Fibroblast of the aortic adventitia (primary cell): ENCODE measurements around the gene DUSP28. TPM values are rescaled to one million over a fixed set of nuclear protein-coding genes. Genes with fewer than 3 reads are reported as not detected.

ENCODE experiments used
- DNase-seq: peaks from one replicate; pipeline ENCODE4 v3.0.0-alpha.2; 2010; ENCODE audit warnings: low read depth
- H3K4me3 ChIP-seq: 2 replicates; pipeline ENCODE4 v1.5.1; 2011; ENCODE audit warnings: low read depth, mild to moderate bottlenecking, control low read depth, low read length, moderate library complexity
- total RNA-seq: library from RNA; depleted of rRNA; stranded (reverse); fragments of >200 nt; gene quantifications from 2 replicates; pipeline ENCODE4 v1.2.3, GENCODE V29; 2012; ENCODE audit warnings: low replicate concordance
- TF ChIP-seq, protein P1 (sequence below): IDR thresholded peaks from 2 replicates; pipeline ENCODE4 v1.5.1; 2011; ENCODE audit warnings: mild to moderate bottlenecking, low read length, control low read depth, inconsistent platforms; ENCODE audit not compliant: insufficient read depth

Gene DUSP28
- total RNA-seq, 1 donor = 3.6 TPM

DNA sequence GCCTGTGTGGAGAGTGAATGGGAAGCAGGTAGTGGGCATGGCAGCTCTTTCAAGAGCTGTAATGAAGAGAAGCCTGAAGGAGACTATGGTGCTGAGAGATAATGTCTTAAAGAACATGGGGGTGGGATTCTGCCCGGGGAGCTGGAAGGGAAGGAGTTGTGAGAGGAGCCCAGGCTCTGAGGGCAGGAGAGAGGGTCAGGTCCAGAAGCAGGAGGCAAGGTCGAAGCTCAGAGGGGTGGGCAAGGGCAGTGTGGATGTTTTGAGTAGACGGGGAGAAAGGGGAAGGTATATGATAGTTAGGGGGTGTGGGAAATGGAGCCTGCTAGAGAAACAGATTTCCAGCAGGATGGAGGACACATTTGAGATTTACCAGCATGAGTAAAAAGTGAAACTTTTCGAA is 28.5 kb downstream of the DUSP28 start:
- DNase-seq = no peak
- TF ChIP-seq, protein P1, sequence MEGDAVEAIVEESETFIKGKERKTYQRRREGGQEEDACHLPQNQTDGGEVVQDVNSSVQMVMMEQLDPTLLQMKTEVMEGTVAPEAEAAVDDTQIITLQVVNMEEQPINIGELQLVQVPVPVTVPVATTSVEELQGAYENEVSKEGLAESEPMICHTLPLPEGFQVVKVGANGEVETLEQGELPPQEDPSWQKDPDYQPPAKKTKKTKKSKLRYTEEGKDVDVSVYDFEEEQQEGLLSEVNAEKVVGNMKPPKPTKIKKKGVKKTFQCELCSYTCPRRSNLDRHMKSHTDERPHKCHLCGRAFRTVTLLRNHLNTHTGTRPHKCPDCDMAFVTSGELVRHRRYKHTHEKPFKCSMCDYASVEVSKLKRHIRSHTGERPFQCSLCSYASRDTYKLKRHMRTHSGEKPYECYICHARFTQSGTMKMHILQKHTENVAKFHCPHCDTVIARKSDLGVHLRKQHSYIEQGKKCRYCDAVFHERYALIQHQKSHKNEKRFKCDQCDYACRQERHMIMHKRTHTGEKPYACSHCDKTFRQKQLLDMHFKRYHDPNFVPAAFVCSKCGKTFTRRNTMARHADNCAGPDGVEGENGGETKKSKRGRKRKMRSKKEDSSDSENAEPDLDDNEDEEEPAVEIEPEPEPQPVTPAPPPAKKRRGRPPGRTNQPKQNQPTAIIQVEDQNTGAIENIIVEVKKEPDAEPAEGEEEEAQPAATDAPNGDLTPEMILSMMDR = no peak
- H3K4me3 ChIP-seq = no peak overlapping the region

DNA sequence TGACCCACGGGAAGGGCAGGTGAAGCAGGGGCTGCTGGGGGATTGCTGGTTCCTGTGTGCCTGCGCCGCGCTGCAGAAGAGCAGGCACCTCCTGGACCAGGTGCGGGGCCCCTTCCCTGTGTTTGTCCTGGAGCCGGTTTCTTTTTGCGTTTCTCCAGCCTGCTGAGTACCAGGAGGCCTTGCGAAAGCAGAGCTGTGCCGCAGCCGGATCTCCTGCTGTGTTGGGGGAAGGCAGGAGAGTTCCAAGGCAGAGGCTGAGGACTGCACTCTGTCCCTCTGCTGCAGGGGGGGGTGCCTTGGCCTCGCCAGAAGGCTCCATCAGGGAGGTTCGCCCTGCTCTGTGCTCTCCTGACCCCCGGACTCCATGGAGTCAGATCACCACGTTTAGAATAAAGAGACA is 29.2 kb downstream of the DUSP28 start:
- DNase-seq = no peak
- no peak overlapping the region for H3K4me3 ChIP-seq
- TF ChIP-seq, protein P1 = no peak

DNA sequence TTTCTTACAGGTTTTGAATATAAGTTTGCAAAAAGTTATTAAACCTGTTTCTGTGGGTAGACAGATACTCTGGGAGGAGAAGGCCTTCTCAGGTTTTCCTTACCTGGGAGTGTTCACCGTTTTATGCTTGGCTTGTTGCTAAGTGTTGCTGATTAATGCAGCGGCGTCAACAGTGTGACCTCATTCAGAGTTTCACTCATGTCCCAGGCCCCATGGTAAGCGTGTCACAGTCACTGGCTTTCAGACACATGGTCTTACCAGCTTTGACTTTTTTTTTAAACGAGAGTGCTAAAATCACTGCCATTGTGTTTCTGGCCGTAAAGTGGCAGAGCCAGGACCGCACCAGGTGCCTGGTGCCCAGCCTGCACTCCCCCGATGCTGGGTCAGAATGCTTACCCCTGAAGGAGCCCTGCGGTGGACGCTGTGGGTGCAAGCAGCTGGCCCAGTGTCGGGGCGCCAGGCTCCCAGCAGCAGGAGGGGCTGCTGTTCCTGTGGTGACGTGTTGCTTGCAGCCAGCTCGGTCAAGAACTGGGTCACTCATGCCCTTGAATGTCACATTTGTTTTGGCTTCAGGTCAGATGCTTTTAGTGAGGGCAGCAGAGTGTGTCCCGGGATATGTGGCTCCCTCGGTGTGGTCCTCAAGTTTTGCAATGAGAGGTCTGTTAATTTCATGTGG is 29.8 kb downstream of the DUSP28 start:
- TF ChIP-seq, protein P1 = no peak
- DNase-seq = no peak
- no peak overlapping the region for H3K4me3 ChIP-seq

DNA sequence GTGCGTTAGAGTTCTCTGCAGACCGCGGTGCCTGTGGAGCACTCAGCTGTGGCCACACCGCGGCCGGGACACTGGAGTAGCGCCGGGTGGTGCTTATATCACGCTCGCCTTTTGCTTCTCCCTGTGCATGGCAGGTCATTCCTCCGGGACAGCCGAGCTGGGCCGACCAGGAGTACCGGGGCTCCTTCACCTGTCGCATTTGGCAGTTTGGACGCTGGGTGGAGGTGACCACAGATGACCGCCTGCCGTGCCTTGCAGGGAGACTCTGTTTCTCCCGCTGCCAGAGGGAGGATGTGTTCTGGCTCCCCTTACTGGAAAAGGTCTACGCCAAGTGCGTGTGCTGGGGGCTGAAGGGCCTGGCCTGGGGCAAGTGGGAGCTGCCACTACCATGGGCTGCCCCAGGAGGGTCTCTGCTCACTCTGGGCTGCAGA is 30.5 kb downstream of the DUSP28 start:
- TF ChIP-seq, protein P1 = no peak
- DNase-seq = no peak
- no peak overlapping the region for H3K4me3 ChIP-seq

DNA sequence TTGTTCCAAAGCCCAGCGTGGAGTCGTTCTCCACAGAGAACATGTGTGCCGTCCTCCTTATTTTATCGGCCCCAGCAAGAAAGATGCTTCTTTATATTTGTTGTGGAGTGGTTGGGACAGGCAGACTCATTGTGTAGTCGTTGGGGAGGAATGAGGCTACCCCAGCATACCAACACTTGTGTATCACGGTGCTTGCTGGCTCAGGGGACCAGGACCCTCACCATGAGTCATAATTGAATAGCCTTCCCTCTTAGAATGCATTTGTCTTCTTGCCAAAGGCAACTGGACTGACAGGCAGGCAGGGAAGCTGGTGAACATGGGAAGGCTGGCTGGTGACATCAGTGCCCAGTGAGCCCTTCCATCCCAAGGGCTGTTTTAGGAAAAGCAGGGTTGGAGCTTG is 31.1 kb downstream of the DUSP28 start:
- no peak for DNase-seq

DNA sequence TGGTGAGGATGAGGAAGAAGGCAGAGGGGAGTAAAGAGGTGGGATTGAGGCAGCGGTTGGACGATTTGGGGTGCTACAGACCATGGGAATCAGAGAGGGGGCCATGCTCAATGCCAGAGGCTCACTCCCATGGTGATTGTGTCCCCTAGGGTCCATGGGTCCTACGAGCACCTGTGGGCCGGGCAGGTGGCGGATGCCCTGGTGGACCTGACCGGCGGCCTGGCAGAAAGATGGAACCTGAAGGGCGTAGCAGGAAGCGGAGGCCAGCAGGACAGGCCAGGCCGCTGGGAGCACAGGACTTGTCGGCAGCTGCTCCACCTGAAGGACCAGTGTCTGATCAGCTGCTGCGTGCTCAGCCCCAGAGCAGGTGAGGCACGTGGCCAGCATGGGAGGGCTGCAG is 31.6 kb downstream of the DUSP28 start:
- TF ChIP-seq, protein P1 = no peak
- DNase-seq = no peak
- H3K4me3 ChIP-seq = no peak overlapping the region

More for the DNA sequence above, 31.1 kb downstream of the DUSP28 start:
- H3K4me3 ChIP-seq = no peak overlapping the region
- TF ChIP-seq, protein P1 = no peak

DNA sequence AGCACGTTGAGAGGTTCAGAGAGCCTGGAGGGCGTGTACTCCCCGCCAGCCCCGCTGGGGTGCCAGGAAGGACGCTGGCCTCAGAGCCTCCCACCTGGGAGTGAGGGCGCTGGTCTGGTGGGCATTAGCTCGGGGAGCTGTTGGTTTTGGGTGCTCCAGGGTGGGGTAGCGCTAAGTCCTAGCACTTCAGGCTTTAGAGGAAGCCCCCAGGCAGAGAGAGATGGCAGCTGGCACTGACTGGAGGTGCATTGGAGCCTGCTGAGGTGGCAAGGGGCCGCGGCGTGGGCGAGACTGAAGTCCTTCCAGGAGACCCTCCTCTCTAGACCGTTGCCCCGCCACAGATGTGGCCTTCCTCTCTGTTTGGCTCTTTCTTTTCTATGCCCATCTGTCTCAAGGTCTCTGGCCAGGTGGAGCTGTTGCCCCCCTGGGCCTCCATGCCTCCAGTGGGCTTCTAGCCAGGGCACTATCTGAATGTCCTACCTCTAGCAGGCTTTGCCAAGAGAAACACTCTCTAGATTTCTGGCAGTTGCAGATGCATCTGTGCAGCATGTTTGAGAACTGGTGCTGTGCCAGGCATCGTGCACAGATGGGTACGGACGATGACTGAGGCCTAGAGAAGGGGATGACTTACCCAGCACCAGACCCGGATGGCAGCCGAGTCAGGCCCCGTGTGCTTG is 33.0 kb downstream of the DUSP28 start:
- no peak for DNase-seq
- no peak overlapping the region for H3K4me3 ChIP-seq
- TF ChIP-seq, protein P1 = no peak
